B cell (primary cell): ENCODE results near the gene CNTNAP4.

Experiments used
- CTCF ChIP-seq: fragments of 200-600 bp; IDR thresholded peaks from one replicate; pipeline ENCODE4 v1.8.0; 2022; ENCODE audit warnings: antibody characterized with exemption, mild to moderate bottlenecking
- EZH2 ChIP-seq: IDR thresholded peaks from 2 replicates; pipeline ENCODE4 v1.6.1; 2012; ENCODE audit warnings: borderline replicate concordance, low read depth, mild to moderate bottlenecking, moderate library complexity, low read length; ENCODE audit not compliant: insufficient read depth, poor library complexity, severe bottlenecking

- TF ChIP-seq CTCF (no peak), EZH2 (no peak)
Observed at GRCh38 chr16:76607317-76607716, 330.1 kb downstream of the CNTNAP4 start.
